GM12873 (cell line): ENCODE data around the gene JPH3.

ENCODE experiments used
- TF ChIP-seq, protein P1 (sequence below): IDR thresholded peaks from 2 replicates; pipeline ENCODE4 v1.5.1; 2012; ENCODE audit warnings: low read depth, mild to moderate bottlenecking, moderate library complexity, low read length, control low read depth; ENCODE audit not compliant: insufficient read depth; ENCODE audit errors: missing control alignments

The JPH3 gene

DNA sequence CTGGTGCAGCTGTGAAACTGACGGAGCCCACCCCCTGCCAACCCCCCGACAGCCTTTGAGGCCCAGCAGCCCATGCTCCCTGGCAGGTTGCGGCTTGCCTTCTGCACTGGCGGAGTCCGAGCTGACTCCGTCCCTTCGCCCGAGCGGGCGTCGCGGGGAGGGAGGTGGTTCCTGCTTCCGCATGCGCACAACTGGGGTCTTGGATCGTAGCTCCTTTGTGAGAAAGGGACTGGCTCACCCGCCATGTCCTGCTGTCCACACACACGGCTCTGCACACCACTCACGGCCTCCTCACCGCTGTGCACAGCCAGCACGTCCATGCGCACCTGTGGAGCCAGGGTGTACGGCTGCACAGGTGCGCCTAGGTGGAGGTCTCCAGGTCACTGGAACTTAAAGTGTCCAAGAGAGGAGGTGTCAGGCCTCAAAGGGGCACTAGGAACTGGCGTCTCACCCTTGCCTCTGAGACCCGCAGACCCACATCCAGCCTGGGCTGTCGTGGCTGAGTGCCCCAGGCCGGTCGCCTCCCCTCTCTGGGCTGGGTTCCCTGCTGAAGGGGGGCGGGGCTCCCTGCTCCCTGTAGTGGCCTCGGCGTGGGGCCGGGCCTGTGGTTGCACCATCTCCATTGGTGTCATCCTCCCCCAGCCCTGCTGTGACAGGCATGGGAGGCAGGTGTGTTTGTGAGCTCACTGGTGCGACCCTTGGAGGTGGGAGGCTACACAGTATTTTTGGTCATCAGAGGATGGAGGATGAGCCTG lies 45.3 kb downstream of the JPH3 start:
- TF ChIP-seq, protein P1, sequence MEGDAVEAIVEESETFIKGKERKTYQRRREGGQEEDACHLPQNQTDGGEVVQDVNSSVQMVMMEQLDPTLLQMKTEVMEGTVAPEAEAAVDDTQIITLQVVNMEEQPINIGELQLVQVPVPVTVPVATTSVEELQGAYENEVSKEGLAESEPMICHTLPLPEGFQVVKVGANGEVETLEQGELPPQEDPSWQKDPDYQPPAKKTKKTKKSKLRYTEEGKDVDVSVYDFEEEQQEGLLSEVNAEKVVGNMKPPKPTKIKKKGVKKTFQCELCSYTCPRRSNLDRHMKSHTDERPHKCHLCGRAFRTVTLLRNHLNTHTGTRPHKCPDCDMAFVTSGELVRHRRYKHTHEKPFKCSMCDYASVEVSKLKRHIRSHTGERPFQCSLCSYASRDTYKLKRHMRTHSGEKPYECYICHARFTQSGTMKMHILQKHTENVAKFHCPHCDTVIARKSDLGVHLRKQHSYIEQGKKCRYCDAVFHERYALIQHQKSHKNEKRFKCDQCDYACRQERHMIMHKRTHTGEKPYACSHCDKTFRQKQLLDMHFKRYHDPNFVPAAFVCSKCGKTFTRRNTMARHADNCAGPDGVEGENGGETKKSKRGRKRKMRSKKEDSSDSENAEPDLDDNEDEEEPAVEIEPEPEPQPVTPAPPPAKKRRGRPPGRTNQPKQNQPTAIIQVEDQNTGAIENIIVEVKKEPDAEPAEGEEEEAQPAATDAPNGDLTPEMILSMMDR = no peak

DNA sequence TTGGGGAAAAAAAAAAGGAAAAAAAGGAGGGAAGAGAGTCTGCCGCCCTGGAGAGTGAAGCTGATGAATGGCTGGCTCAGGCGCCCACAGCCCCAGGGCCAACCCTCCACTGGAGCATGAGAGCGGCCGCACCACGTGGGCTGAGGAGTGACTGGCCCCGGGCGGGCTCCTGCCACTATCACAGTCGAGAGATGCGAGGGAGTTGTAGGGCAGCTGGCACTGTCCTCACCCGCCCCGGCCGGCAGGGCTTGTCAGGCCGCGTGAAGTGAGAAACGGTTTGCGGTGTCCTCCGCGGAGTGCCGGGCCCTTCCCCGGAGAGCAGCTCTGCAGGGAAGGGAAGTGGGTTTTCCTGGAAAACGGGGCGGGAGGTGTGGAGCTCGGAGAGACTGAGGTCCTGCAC lies 45.9 kb downstream of the JPH3 start:
- TF ChIP-seq, protein P1 = no peak

DNA sequence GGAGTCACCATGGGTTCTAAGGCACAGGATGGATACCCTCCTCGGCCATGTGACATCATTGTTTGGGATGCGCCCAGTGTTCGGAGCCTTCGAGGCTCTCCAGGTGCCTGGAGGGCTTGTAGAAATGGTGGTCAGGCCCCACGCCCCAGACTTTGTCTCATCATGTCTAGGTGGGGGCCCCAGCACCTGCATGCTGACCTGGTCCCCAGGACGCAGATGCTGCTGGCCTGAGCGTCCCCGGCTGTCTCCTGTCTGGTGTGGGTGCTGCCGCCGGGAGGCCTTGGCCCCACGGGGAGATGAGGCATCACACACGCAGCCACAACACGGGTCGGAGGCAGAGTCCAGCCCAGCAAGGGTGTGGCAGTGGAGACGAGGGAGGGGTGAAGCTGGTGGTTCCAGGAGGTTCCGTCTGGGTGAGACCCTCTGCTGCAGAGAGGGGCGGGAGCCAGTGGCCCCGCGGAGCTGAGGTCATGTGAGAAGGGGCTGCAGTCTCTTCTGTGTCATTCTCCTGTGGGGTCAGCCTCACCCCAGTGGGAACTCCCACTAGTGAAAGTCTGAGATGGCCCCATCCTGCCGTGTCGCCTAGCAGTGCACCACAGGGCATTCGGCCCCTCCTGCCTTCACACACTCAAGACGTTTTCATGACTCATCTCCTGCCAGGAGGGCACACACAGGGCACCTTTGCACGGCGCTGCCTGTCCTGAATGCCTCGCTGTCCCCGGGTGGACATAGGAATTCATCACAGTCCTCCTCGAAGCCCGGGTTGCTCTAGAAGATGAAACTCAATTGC lies 46.6 kb downstream of the JPH3 start:
- TF ChIP-seq, protein P1 = no peak

DNA sequence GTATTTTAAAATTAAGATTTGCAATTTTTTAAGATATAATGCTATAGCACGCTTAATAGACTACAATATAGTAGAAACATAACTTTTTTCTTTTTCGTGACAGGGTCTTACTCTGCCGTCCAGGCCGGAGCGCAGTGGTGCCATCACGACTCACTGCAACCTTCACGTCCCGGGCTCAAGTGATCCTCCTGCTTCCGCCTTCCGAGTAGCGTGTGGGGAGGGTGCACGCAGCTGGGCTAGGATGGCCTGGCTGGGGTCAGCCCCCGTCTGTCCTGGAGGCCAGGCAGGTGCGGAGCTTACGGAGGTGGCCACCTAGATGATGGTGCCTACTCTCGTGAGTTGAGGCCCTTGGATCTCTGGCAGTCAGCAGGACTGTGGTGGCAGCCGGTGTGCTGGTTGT lies 50.1 kb downstream of the JPH3 start:
- TF ChIP-seq, protein P1 = no peak

DNA sequence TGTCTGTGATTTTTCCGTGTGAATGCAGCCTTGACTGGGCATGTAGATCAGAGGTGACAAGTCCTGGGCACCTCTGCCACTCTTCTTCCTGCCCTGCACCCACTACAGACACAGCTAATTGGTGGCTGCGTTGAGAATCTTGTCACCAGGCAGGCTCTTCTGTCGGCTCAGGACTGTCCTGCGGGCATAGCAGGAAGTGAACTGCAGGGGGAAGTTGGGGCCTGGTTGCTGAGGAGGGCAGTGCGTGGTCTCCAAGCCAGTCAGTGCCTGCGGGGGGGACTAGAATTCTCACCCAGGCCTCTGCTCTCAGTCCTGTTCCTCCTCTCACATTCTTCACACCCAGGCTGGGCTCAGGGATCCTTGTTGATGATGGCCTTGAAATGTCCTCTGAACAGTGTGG lies 50.5 kb downstream of the JPH3 start:
- TF ChIP-seq, protein P1 = no peak

DNA sequence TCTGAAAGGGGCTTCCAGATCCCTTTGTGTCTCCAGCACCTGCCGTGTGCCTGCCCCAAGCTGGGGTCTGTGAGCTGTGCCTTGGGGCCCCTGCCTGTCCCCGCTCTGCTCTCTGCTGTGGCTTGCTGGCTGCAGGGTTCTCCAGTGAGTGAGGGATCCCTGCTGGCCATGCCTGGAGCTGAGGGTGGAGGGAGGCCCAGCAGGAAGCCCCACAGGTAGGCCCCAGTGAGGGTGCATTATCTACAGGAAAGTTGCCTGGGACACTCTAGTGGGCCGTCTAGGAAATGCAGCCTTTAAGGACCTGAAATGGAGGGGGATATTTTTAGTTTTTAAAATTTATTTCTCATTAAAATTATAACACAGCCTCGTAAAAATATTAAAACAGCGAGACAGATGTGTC lies 50.9 kb downstream of the JPH3 start:
- TF ChIP-seq, protein P1 = peak; percentile 56

DNA sequence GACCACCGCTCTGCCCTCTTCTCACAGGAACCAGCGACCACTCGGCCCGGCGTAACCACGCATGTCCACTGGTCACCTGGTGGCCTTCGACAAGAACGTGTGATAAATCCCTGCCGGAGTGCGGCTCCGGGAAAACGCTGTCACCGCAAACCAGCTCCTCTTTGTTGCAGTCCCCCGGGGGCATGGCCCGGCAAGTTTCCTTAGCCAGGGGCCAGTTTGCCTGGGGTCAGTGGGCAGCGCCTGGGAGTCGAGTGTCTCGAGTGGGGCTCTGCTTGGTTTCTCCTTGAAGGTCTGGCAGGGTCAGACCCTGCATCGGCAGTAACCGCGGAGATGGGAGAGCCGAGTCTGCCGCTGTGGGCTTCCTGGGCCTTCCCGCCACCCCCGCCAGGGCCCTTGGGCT lies 52.5 kb downstream of the JPH3 start:
- TF ChIP-seq, protein P1 = no peak
